AG04450 (cell line): Measurements from ENCODE around the gene RIMBP2. TPM values are rescaled to one million over a fixed set of nuclear protein-coding genes. Genes with fewer than 3 reads are reported as not detected.

Experiments
- CTCF ChIA-PET: fragments of 300-600, 350-600 bp; formaldehyde crosslinking; extraction: SDS; loops from one replicate; lab custom pipeline; 2022; ENCODE audit warnings: antibody characterized with exemption, inconsistent platforms; lab: Charles Lee
- POLR2A ChIA-PET: fragments of 350-600 bp; formaldehyde crosslinking; extraction: SDS; loops from one replicate; lab custom pipeline; 2021; ENCODE audit warnings: antibody characterized with exemption, inconsistent platforms; lab: Yijun Ruan, JAX
- DNase-seq: peaks from one replicate; pipeline ENCODE4 v3.0.0-alpha.2; 2011; ENCODE audit warnings: low read depth, low spot score
- H3K27ac ChIP-seq: one replicate; pipeline ENCODE4 v1.5.1; 2012; ENCODE audit warnings: low read depth, low read length, control low read depth
- H3K27me3 ChIP-seq: one replicate; pipeline ENCODE4 v1.6.0; 2012; ENCODE audit warnings: low read length; ENCODE audit not compliant: control insufficient read depth, insufficient read depth
- H3K4me3 ChIP-seq: 2 replicates; pipeline ENCODE4 v1.5.1; 2011; ENCODE audit warnings: mild to moderate bottlenecking, low read depth, low read length, control low read depth
- H3K9me3 ChIP-seq: 2 replicates; pipeline ENCODE4 v1.5.1; 2012; ENCODE audit warnings: low read length; ENCODE audit not compliant: control insufficient read depth, insufficient read depth
- polyA plus RNA-seq: library from polyadenylated mRNA; depleted of rRNA; stranded (reverse); fragments of >200 nt; gene quantifications from 2 replicates; pipeline ENCODE4 v1.2.3, GENCODE V29; 2011
- TF ChIP-seq, protein P1 (sequence below): IDR thresholded peaks from 2 replicates; pipeline ENCODE4 v1.5.1; 2011; ENCODE audit warnings: low read depth, low read length, control low read depth, inconsistent platforms

Gene RIMBP2
- polyA plus RNA-seq, 1 experiment = not detected

DNA sequence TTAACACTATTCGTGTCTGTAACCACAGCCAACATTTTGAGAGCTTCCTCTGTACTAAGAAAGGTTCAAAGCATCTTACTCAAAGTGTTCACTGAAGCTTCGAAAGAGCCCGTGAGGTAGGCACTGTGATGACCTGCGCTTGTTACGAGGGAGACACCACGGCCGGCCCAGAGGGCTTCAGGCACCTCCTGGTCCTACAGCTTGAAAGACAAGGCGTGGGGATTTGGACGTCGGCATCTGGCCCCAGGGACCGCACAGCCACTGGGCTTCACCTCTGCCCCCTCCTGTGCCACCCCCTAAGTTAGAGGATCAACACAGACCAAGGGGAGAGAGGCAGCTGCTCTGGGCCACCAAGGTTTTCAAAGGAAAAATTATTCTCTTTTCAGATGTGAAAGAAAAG, 75.6 kb downstream of the RIMBP2 start:
- CTCF ChIA-PET = no interaction called here
- H3K27me3 ChIP-seq = no peaks in the 10 kb centered on the region
- H3K4me3 ChIP-seq = no peak overlapping the region
- POLR2A ChIA-PET = no interaction called here
- no peak for DNase-seq
- no peak overlapping the region for H3K27ac ChIP-seq
- H3K9me3 ChIP-seq = peaks cover 81% of the 10 kb centered on the region
- TF ChIP-seq, protein P1, sequence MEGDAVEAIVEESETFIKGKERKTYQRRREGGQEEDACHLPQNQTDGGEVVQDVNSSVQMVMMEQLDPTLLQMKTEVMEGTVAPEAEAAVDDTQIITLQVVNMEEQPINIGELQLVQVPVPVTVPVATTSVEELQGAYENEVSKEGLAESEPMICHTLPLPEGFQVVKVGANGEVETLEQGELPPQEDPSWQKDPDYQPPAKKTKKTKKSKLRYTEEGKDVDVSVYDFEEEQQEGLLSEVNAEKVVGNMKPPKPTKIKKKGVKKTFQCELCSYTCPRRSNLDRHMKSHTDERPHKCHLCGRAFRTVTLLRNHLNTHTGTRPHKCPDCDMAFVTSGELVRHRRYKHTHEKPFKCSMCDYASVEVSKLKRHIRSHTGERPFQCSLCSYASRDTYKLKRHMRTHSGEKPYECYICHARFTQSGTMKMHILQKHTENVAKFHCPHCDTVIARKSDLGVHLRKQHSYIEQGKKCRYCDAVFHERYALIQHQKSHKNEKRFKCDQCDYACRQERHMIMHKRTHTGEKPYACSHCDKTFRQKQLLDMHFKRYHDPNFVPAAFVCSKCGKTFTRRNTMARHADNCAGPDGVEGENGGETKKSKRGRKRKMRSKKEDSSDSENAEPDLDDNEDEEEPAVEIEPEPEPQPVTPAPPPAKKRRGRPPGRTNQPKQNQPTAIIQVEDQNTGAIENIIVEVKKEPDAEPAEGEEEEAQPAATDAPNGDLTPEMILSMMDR = no peak

DNA sequence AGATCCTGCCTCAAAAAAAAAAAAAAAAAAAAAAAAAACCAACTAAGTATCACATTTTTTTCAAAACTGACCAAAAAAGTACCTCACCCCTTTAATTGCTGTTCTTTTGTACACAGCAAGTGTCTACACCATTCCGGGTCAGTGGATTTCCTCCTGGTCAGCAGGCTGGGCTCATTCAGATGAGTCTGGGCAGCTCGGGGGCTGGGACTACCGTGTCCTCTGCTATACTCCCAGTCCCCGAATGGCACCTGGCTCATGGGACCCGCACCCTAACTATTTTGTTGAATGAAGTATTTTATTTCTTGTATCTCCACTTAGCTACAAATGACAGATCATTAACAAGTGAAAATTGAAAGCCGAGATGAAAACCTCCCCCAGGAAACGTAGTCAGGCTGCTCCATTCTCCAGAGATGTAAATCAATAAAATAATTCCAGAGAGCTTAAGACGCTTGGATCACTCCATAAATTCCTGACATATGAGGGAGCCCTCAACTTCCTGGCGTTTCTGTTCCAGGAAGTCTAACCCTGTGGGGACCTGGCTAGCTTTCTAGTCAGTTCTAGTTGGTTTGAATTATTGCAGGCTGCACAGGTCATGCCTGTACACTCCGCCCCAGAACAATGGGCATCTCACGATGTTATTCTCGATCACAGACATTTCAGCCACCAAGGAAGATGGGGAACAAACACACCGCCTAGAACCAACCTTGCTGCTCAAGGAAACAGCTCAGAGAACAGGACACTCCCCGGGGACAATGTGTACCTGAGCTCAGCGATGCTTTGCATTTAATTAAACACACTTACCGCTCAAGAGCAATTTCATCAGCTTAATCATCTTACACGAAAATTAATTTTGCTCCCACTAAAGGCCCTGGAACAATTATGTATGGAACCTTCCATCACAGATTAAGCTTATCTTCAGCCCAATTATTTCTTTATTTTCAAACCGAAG, 76.3 kb downstream of the RIMBP2 start:
- CTCF ChIA-PET = no interaction called here
- no peak for DNase-seq
- no peak overlapping the region for H3K4me3 ChIP-seq
- TF ChIP-seq, protein P1 = no peak
- H3K27ac ChIP-seq = no peak overlapping the region
- H3K27me3 ChIP-seq = no peaks in the 10 kb centered on the region
- POLR2A ChIA-PET = no interaction called here
- H3K9me3 ChIP-seq = peaks cover 81% of the 10 kb centered on the region

DNA sequence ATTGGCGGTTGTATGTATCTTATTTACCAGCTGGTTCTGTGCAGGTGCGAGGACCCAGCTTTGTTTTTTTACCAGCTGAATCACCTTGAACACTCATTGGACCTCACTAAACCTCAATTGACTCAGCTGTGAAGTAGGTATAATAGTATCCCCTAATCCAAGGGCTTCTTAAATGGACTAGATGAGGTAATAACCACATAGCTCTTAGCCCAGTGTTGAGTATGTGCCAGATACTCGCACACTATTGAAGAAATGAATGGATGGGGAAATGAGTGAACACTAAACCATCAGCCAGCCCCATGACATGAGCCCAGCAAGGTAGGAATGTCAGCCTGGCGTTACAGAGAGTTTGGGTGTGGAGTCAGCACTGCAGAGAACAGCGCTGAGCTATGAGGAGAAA, 79.7 kb downstream of the RIMBP2 start:
- no peak for DNase-seq
- no peak overlapping the region for H3K27ac ChIP-seq
- H3K9me3 ChIP-seq = peaks cover 67% of the 10 kb centered on the region
- TF ChIP-seq, protein P1 = no peak
- ChIA-PET POLR2A (no interaction called here), CTCF (no interaction called here)
- no peaks in the 10 kb centered on the region for H3K27me3 ChIP-seq
- H3K4me3 ChIP-seq = no peak overlapping the region

DNA sequence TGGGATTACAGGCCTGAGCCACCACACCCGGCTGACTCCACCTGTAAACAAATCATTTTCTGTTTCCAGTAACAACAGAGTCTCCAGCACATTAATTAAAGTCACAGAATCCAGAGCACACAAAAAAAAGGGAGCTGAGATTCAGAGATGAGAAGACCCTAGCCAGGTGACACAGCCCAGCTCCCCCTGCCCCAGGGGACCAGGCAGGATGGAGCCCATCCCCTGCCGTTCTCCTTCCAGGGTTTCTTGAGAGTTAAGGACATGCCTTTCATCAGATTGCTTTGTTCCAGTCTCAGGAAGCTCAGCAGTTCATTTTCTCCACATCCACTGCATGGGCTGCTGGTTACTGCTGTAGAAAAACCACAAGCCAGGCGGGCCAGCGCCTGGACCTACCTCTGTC, 81.2 kb downstream of the RIMBP2 start:
- TF ChIP-seq, protein P1 = no peak
- CTCF ChIA-PET = no interaction called here
- POLR2A ChIA-PET = no interaction called here
- no peak overlapping the region for H3K27ac ChIP-seq
- DNase-seq = no peak
- peaks cover 54% of the 10 kb centered on the region for H3K9me3 ChIP-seq
- no peaks in the 10 kb centered on the region for H3K27me3 ChIP-seq
- H3K4me3 ChIP-seq = no peak overlapping the region

DNA sequence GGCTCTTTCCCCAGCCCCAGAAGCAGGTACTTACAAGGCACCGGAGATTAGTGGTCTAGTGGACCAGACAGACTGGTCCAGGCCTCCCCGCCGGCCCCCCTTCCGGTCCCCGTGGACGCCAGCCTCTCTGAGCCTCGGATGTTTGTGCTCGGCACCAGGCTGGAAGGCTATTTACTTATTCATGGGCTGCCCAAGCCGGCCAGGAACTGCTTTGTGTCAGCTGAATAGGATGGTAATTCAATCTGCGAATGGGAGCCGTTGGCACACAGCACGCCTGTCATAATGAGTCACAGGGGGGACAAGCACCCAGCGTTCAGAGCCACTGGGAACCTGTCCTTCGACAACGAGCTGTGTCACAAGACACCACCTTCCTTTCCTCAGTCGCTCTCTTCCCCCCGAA, 82.3 kb downstream of the RIMBP2 start:
- Histone ChIP-seq H3K27ac (no peak overlapping the region), H3K27me3 (no peaks in the 10 kb centered on the region), H3K9me3 (peaks cover 45% of the 10 kb centered on the region), H3K4me3 (no peak overlapping the region)
- no peak for DNase-seq
- ChIA-PET CTCF (no interaction called here), POLR2A (no interaction called here)
- TF ChIP-seq, protein P1 = no peak
